Peyer's patch (tissue), 4 donors: Measurements from ENCODE around the gene RNF111. TPM values are rescaled to one million over a fixed set of nuclear protein-coding genes. Genes with fewer than 3 reads are reported as not detected.
"Not testable (repeated sequence)": the region's sequence is repeated elsewhere in the genome, so short reads cannot be mapped to it uniquely, and the experiment has no call there.

Experiments used
- DNase-seq, 3 donors: peaks; one replicate each; pipeline ENCODE4 v3.0.0-alpha.2; 2017 to 2019
- H3K27ac ChIP-seq, 4 donors: fragments of 200-600 bp; sonication (generic); one replicate each; pipeline ENCODE4 v1.5.1; 2016 to 2019
- H3K27me3 ChIP-seq, 2 donors: fragments of 200-600 bp; sonication (generic); one replicate each; pipeline ENCODE4 v1.5.1; 2019
- H3K36me3 ChIP-seq, 3 donors: fragments of 200-600 bp; sonication (generic); one replicate each; pipeline ENCODE4 v1.5.1; 2016 to 2019
- H3K4me1 ChIP-seq, 4 donors: fragments of 200-600 bp; sonication (generic); one replicate each; pipeline ENCODE4 v1.5.1; 2016 to 2019
- H3K4me3 ChIP-seq, 4 donors: fragments of 200-600 bp; sonication (generic); 1 replicate in 3 of 4; 2 replicates in 1 of 4; pipeline ENCODE4 v1.5.1; 2016 to 2019; ENCODE audit warnings: mild to moderate bottlenecking in 1 of 4
- H3K9me3 ChIP-seq, 4 donors: fragments of 200-600 bp; sonication (generic); one replicate each; pipeline ENCODE4 v1.5.1; 2016 to 2019; ENCODE audit warnings: mild to moderate bottlenecking in 1 of 4
- CTCF ChIP-seq, 6 experiments: fragments of 450-650 bp in 4 of 6; fragments of 200-600 bp in 2 of 6; sonication (generic) in 1 of 6; IDR thresholded peaks; one replicate each; pipeline ENCODE4 v1.5.1; 2017 to 2019; ENCODE audit warnings: antibody characterized with exemption in 6 of 6, mild to moderate bottlenecking in 3 of 6, moderate library complexity in 1 of 6
- POLR2A ChIP-seq, 2 donors: fragments of 450-650 bp; IDR thresholded peaks; one replicate each; pipeline ENCODE4 v1.5.1; 2017; ENCODE audit warnings: antibody characterized with exemption in 2 of 2, mild to moderate bottlenecking in 2 of 2, moderate library complexity in 2 of 2
- total RNA-seq, 4 donors: library from RNA; depleted of rRNA; stranded (reverse); fragments of >200 nt; gene quantifications; one replicate each; pipeline ENCODE4 v1.1.0, GENCODE V29; 2016

The RNF111 gene
- total RNA-seq, 4 donors from 2014 or later: 24.5 to 45.4 (median 28.4) TPM

- Histone ChIP-seq H3K4me3 (peak overlapping the region; percentile 77 to 97 (median 84)), H3K27me3 (no peaks in the 10 kb centered on the region), H3K4me1 (peaks cover 0 to 16% (median 7%) of the 10 kb centered on the region in 4 donors), H3K36me3 (peaks cover 0 to 2% (median 0%) of the 10 kb centered on the region in 3 donors), H3K9me3 (no peaks in the 10 kb centered on the region), H3K27ac (peak overlapping the region; percentile 87 to 94 (median 91))
- no peak for DNase-seq
- TF ChIP-seq CTCF (IDR thresholded peaks at IDR 0.05): no peak
- no peak for TF ChIP-seq POLR2A (IDR thresholded peaks at IDR 0.05)
These were observed 427 bp upstream of the RNF111 start for GRCh38 chr15:58987036-58987435.

GRCh38 chr15:58988006-58988785 is 733 bp downstream of the RNF111 start:
- H3K36me3 ChIP-seq: peaks cover 0 to 12% (median 0%) of the 10 kb centered on the region in 3 donors
- peak overlapping the region; percentile 87 to 94 (median 91) for H3K27ac ChIP-seq
- TF ChIP-seq CTCF (IDR thresholded peaks at IDR 0.05): no peak
- no peak for TF ChIP-seq POLR2A (IDR thresholded peaks at IDR 0.05)
- no peaks in the 10 kb centered on the region for H3K27me3 ChIP-seq
- H3K9me3 ChIP-seq: no peaks in the 10 kb centered on the region
- peak; percentile 76 to 89 (median 82) for DNase-seq
- peak overlapping the region; percentile 77 to 97 (median 84) for H3K4me3 ChIP-seq
- H3K4me1 ChIP-seq: peaks cover 0 to 16% (median 7%) of the 10 kb centered on the region in 4 donors

GRCh38 chr15:58992181-58992580 is 4.7 kb downstream of the RNF111 start:
- H3K27ac ChIP-seq: no peak overlapping the region
- TF ChIP-seq POLR2A (IDR thresholded peaks at IDR 0.05) (no peak), CTCF (IDR thresholded peaks at IDR 0.05) (no peak)
- no peak overlapping the region for H3K4me3 ChIP-seq
- H3K4me1 ChIP-seq: peaks cover 0 to 16% (median 7%) of the 10 kb centered on the region in 4 donors
- H3K9me3 ChIP-seq: no peaks in the 10 kb centered on the region
- no peaks in the 10 kb centered on the region for H3K27me3 ChIP-seq
- no peak for DNase-seq
- H3K36me3 ChIP-seq: peaks cover 0 to 16% (median 0%) of the 10 kb centered on the region in 3 donors

- Histone ChIP-seq H3K4me1 (peaks cover 0 to 4% (median 0%) of the 10 kb centered on the region in 4 donors), H3K4me3 (no peak overlapping the region), H3K9me3 (no peaks in the 10 kb centered on the region), H3K36me3 (peaks cover 0 to 16% (median 0%) of the 10 kb centered on the region in 3 donors), H3K27ac (no peak overlapping the region), H3K27me3 (no peaks in the 10 kb centered on the region)
- no peak for DNase-seq
- TF ChIP-seq POLR2A (IDR thresholded peaks at IDR 0.05): no peak
- no peak for TF ChIP-seq CTCF (IDR thresholded peaks at IDR 0.05)
These were observed 7.5 kb downstream of the RNF111 start for GRCh38 chr15:58994906-58995453.

- H3K36me3 ChIP-seq: peaks cover 0 to 8% (median 0%) of the 10 kb centered on the region in 3 donors
- TF ChIP-seq CTCF (IDR thresholded peaks at IDR 0.05) (no peak), POLR2A (IDR thresholded peaks at IDR 0.05) (no peak)
- H3K4me1 ChIP-seq: no peaks in the 10 kb centered on the region
- DNase-seq: no peak
- H3K4me3 ChIP-seq: no peak overlapping the region
- H3K27ac ChIP-seq: no peak overlapping the region
- H3K9me3 ChIP-seq: no peaks in the 10 kb centered on the region
- no peaks in the 10 kb centered on the region for H3K27me3 ChIP-seq
These were observed 12.2 kb downstream of the RNF111 start for GRCh38 chr15:58999694-59000093.

GRCh38 chr15:59000251-59000650 is 12.8 kb downstream of the RNF111 start:
- peaks cover 0 to 13% (median 0%) of the 10 kb centered on the region in 3 donors for H3K36me3 ChIP-seq
- DNase-seq, H3K27ac ChIP-seq, H3K4me1 ChIP-seq, H3K9me3 ChIP-seq, H3K27me3 ChIP-seq, H3K4me3 ChIP-seq: not testable (repeated sequence)
